T1000 (cell line): ENCODE measurements around the gene MAP3K14.
A peak's percentile ranks its signal among the peaks of the same experiment; 100 is the strongest.

Source experiments
- DNase-seq: peaks from one replicate; lab custom pipeline; 2025; ENCODE audit warnings: mixed read lengths; lab: John Stamatoyannopoulos, UW

The MAP3K14 gene

DNA sequence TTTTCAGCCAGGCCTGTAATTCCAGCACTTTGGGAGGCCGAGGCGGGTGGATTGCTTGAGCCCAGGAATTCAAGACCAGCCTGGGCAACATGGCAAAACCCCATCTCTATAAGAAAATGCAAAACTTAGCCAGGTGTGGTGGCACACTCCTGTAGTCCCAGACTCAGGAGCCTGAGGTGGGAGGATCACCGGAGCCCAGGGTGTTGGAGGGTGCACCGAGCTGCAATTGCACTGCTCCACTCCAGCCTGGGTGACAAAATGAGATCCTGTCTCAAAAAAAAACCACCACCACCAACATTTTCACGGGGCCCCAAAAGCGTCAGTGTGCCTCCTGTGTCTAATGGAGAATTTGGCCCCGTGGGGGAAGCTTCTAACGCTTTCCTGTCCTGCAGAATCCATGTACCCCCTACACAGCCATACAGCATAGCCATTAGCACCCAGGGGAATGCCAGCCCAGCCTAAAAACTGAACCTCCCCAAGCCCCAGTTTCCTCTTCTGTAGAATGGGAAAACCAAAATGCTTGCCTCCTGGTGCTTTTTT, 22.2 kb upstream of the MAP3K14 start:
- no peak for DNase-seq

DNA sequence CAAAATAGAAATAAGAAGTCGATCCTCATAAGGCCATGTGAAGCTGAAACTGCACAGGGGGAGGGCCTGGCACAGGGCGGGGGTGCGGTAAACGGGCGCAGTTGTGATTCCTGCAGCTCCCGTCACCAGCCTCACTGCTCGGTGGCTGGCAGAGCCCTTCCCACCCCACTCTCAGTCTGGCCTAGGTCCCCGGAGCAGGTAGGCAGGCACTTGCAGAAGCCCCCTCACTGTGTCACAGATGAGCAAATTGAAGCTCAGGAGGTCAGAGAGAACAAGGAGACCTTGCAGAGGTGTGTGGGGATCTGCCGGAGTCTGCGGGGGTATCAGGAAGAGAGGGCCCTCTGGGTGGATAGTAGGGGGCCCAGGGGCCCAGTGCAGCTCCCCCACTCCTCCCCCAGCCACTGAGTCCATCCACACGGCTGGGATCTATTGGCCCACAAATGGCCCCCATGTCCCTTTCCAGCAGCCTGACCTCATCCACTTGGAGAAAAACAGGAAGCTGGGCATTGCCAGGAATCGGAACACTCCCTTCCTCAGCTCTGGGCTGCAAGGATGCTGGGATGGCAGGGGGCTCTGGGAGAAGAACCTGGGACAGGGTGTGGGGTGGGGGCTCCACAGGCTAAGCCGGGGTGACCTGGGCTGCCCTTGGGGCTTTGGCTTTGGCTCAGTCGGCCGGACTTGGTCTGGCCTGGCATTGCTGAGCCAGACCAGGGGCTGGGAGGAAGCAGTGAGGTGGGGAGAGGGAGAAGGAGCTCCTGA, 21.4 kb upstream of the MAP3K14 start:
- no peak for DNase-seq

DNA sequence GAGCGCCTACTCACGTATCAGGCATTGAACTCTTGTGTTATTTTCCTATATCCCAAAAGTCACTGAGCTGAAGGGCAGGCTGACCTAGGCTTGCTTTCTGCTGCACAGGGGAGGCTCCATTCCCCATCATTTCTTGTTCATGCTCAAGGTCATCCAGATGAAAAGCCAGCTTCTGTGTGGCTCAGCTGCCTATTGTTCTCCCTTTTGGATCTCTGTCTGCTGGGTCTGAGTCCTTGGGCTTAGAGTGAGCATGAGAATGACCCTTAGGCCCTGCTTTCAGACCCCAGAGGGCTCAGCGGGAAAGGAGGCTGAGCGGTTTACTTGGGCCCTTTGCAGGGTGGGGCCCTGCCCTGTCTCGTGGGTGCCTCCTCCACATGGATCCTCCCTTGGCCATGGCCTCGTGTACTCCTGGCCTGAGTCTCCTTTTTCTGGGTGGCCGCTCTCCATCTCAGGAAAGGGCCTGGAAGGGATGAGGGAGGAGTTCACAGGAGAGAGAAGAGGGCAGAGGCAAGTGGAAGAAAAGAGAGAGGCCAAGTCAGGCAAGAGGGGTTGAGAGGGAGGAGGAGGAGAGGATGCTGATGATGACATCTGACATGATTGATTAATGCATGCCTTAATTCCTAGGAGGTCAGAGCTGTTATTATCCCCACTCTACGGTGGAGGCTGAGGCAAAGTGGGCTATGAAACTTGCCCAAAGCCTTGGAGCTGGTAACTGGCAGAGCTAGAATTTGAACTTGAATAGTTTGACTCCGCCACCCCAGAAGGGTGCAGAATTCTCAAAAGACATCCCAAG, 19.8 kb upstream of the MAP3K14 start:
- no peak for DNase-seq

DNA sequence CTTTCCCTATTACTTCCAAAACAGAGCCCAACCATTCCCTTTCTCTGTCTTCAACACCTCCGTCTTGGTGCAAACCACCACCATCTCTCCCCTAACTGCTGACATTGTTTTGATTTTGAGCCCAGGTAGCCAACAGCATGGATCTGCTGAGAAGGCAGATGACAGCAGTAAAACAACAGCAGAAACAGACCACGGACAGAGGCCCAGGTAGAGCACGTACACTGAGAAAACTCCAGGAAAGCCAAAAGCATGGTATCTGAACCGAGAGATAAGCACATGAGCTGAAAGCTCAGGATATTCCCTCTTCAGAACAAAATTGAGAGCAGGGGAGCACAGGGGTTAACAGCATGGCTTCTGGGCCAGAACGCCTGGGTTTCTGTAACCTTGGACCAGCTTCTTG, 18.9 kb upstream of the MAP3K14 start:
- DNase-seq, result no peak

DNA sequence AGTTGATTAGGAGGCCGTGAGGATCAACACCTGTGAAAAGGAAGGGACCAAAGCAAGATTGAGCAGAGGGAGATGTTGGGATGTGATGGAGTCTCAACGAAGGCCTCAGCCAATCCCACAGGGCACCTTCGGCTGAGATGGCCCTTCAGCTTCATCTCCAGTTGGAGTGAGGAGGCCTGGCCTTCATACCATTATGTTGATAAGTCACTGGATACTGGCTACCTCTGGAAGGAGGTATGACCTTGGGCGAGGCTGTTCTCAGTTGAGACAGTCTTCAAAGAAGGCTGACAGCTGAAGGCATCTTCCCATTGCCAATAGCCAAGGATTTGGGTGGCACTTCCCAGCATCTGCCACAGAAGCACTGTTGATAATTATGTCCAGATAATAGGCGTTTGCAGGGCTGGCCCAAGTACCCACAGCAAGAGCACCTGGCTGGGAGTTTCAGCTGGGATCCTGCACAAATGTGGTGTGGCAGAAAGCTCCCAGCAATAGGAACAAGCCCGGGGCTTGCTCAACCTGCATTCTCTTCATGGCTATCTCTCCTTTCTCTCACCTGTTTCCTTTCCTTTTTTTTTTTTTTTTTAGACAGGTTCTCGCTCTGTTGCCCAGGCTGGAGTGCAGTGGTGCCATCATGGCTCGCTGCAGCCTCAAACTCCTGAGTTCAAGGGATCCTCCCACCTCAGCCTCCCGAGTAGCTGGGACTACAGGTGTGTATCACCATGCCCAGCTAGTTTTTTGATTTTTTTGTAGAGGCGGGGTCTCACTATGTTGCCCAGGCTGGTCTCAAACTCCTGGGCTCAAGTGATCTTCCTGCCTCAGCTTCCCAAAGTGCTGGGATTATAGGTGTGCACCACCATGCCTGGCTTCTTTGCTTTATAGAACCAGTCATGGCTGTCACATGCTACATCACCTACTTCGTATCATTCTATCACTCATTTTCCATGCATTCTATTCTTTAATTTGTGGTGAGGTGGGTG, 18.2 kb upstream of the MAP3K14 start:
- no peak for DNase-seq

DNA sequence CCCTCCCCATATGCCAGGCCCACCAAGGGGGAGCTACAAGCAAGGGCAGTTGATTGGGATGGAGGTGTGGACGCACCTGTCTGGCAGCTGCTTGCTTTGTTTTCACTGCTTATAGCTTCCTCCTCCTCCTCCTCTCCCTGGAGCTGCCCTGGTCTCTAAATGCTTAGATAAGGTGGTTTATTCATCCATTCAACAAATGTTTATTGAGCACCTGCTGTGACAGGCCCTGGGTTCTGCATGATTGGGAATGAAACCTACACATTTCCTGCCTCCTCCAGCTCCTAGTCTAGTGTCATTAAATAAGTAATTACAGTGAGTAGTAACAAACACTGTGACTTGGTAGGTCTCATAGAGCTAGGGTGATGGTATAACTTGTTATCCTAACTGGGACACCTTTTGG, 17.4 kb upstream of the MAP3K14 start:
- no peak for DNase-seq

DNA sequence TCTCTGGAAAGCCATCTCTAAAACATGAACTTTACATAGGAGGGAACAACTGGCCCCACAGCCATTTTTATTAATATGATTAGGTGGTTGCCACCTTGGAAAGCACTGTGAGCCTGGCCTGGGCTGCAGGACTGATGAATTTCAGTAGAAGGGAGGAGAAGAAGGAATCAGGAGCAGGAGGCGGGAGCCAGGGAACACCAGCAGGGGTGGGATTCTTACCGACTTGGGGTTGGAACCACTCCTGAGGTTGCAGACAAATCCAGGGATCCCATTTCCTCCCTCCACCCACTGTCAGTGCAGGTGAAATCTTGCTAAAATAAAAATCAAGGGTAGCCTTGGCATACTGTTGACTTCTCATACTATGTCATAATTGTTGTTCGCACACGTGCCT, 16.9 kb upstream of the MAP3K14 start:
- DNase-seq, result no peak

DNA sequence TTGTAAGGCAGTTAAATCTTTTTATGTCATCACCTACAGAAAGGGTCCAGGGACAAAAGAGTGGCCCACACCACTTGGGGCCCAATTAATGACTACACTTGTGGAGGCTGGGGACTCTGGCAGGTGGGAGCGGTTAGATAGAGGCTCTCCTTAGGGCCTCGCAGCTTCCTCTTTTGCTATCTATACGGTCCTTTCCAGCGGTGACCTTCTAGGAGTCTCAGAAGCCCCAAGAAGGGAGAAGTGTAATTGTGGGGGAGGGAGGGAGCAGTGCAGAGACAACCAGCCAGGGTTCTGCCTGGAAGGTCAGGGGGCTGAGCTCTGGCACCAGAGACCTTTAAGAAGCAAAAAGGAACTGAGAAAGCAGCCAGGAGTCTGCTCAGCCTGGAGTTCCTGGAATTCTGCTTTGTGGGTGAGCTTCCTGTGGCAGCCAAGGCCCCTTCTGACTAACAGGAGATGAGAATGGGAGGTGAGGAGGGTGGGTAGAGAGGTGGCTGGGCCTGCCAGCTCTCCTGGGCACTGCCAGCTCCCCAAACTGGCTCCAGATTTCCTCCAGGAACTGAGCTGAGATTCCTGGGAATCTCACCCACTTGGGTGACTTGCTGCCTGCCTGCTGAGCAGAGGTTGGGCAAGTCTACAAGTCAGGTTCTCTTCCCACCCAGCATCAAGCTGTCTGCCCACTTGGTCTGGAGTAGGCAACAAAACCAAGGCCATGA, 16.3 kb upstream of the MAP3K14 start:
- no peak for DNase-seq

DNA sequence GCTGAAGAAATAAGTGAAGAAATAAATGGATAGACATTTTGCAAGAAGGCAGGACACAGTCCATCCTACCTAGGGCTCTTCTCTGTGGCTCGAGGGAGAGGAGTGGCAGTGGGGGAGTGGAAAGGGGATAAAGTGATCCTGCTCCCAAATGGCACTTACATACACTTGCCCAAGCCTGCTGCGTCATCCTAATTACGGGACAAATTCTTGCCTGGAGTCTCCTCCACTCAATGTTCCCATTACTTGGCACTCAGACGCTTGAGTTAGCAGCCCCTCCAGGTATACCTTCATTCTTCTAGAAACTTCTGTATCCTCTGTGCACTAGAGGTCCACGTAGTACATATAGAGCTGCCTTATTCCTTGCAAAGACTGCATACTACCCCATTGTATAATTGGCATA, 15.7 kb upstream of the MAP3K14 start:
- no peak for DNase-seq

DNA sequence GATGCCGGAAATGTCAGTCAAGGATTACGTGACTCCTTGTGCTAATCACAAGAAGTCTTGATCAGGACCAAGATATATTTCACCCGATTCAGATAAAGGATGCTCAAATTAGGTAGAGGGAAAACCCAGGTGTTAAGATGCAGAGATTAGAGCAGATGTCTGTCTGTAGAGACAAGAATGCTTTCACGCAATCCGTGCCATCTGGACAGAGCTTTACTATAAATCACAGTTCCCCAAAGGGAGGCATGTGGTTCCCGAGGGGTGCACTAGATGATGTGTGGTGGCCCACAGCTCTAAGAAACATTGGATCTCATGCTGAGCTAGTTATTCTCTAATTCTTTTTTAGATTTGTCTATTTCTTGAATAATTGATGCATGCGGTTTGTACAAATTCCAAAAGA, 9.8 kb upstream of the MAP3K14 start:
- DNase-seq, result no peak

DNA sequence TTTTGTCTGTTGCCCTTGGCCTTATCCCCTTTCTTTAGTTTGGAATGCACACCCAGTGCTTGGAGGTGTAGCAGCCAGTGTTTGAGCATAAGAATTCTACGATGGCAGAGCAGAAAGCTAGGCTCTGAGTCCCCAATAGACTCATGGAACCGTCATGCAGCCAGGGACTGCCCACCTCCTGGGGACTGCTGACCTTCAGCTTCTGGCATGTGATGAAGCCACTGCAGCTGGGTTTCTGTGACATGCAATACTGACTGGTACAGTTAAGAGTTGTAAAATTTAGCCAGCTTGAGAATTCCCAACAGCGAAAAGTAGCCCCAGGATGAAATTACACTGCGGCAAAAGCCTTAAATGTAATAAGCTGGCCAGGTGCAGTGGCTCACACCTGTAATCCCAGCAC, 9.0 kb upstream of the MAP3K14 start:
- DNase-seq, result peak; percentile 30

DNA sequence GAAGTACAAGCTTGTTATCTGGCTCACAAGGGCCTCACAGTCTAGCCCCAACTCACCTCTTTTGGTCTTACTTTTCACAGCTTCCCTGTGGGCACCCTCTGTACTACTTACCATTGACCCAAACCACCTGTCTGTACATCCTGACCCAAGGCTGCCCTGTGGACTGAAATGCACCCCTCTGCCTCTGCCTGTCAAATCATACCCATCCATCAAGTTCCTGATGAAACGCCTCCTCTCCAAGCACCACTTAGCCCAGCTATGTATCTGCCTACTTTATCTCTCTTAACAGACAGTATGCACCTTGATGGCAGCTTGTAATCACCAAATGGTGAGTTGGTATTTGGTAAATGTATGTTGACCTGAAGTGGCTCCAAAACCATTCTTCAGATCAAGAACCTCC, 7.5 kb upstream of the MAP3K14 start:
- no peak for DNase-seq

DNA sequence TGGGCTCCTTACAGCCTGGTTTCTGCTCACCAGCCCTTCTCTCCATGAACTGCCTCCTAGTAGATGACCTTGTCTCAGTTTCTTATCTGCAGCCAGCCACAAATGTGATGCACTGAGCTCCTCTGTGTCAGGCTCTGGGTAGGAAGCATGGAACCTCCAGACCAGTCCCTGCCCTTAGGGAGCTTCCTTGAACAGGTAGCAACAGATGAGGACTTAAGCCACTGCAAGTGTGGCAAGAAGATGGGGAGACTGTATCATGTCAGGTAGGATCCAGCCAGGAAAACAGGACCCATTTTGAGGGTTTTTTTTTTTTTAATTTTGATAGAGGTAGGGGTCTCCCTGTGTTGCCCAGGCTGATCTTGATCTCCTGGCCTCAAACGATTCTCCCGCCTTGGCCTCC, 5.3 kb upstream of the MAP3K14 start:
- no peak for DNase-seq

DNA sequence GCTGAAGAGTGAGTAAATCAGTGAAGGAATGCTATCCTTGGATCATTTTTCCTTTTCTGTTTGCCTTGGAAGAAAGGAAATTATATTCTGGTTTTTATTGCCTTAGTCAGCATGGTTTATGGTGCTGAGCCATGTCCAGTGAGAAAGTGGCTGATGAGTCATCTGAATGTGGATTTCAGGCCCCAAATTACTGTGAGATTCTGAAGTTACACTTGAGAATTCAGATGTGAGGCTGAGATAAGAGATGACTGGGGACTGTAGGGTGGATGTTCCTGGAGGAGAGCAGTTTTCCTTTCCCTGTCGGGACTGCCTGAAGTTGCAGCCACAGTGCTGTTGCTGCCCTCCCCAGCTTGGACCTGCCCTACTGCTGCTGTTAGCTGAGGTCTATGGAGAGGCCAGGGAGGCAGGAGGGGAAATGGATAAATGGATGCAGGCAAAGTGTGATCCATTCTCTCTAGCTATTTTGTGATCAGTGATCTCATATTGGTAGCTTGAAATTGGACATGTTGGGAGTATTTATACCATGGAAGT, 4.2 kb upstream of the MAP3K14 start:
- peak; percentile 82 for DNase-seq

DNA sequence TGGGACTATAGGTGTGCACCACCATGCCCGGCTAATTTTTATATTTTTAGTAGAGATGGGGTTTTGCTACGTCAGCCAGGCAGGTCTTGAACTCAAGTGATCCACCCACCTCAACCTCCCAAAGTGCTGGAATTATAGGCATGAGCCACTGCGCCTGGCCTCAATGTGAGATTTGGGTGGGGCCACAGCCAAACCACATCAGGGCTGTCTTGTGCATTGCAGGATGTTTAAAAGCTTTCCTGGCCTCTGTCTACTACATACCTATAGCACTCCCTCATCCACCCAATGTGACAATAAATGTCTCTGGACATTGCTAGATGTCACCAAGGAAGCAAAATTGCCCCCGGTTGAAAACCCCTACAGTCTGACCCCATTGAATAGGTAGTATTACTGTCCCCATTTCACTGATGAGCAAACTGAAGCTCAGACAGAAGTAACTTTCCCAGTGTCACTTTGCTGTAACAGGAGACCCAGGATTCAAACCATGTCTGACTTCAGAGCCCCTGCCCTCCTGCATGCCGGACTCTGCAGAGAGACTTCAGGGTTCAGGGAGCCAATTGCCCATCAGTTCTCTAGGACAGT, 3.6 kb upstream of the MAP3K14 start:
- DNase-seq, result peak; percentile 64

DNA sequence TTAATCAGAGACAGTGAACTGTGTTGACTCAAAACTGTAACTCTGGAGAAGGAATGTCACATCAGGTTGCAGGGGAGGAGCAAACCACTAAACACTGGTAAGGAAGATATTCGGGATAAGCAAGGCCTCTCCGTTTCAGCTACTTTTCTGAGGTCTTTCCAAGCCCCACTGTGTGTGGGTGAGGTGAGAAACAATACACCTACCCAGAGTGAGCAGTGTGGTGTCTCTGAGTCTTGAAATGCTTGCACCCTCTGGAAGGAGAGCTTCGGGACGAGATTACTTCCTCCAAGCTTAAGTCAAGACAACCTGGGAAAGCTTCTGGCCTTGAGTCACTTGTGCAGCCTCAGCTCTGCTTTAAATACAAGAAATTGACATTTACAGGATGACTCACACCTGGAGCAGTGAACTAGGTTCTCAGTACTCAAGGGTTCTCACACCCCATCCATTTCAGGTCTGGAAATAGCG, 2.5 kb upstream of the MAP3K14 start:
- peak; percentile 23 for DNase-seq

DNA sequence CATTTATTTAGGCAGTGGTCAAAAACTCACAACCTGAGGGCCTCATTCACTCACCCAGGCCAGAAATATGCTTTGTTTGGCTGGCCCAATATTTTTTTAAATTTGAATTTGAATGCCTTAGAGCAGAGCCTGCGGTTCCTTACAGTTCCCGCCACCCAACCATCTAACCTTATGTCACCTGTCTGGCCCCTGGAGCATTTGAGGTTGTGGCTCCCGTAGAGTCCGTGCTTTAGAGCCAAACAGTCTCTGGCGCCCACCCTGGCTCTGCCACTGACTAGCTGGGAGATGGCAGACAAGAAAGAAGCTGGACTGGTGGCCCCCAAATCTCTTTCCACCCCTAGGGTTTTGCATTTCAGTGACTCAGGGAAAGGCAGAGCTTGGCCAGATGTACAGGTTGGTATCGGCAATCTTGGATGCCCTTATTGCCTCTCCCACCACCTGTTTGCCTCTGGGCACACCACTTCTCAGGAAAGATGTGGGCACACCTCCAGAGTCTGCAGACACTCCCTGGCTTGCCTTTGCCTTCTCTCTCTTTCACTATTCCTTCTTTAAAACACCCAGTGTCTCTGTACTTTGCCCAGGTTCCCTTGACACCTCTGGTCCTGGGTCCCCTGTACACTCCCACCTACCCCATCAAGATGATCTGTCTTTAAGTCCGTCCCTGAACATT, 1.9 kb upstream of the MAP3K14 start:
- no peak for DNase-seq

DNA sequence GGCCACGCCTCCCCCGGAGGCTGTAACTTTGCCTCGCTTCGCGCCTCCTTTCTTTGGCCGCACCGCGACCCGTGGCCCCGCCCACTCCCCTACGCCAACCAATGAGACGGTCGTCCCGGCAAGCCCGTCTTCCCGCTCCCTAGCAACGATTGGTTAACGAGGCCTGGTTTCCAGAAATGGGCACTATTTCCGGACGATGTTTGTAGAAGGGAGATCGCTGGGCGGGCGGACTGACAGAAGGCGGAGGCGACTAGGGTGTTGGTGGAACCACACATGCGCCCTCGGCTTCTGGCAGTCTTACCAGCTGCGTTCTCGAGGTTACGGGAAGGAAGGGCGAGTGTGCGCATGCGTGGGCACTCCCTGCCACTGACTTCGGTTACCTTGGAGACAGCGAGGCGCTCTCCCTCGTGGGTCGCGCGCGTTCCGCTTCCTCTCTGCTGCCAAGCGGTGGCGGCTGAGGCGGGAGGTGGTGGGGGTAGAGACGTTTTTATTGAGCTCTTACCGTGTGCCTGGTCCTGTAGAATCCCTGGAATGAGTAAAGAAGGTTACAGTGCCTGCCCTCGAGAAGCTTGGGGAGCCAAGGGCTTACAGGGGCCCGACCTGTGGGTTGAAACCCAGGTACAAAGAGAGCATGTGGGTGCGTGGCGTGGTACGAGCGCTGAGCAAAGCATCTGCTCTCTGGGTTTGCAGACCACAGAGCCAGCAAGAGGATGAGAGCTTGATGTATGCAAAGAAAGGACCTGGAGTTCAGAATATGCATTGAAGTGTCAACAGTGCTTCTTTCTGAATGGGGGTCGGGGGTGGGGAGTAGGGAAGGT, 500 bp upstream of the MAP3K14 start:
- DNase-seq, result peak; percentile 99
